K562 (cell line): ENCODE data around the gene SPTA1. TPM values are rescaled to one million over a fixed set of nuclear protein-coding genes. Genes with fewer than 3 reads are reported as not detected.

ENCODE experiments used
- ATAC-seq: fragments of 200-7000 bp; cut with Tn5 transposase; 3 replicates; pipeline ENCODE4 v1.9.1; 2020; ENCODE audit warnings: moderate library complexity
- BruUV-seq: library from RNA; stranded (reverse); fragments of 400-500 nt; replicated peaks from 2 replicates; lab custom pipeline; 2021; lab: Mats Ljungman, UMichigan
- CTCF ChIA-PET: fragments of 300-600 bp; formaldehyde crosslinking; extraction: SDS; loops from one replicate; lab custom pipeline; 2021; ENCODE audit warnings: low intra/inter-chr PET ratio; lab: Yijun Ruan, JAX
- POLR2A ChIA-PET: fragments of 300-600, 350-650 bp; sonication (Branson Sonifier 250); formaldehyde crosslinking; extraction: SDS; loops from one replicate; lab custom pipeline; 2021; ENCODE audit warnings: antibody characterized with exemption, inconsistent platforms; lab: Yijun Ruan, JAX
- DNase-seq, 4 experiments: peaks; one replicate each; pipeline versions ENCODE4 v3.0.0 to v3.0.0-alpha.2; 2011 to 2018; ENCODE audit warnings: low spot score in 3 of 4, mixed read lengths in 3 of 4; ENCODE audit errors: extremely low read depth in 1 of 4
- FAIRE-seq: peaks from 2 replicates; lab custom pipeline; 2011; peaks lifted over from hg19 to GRCh38; lab: Jason Lieb, UNC
- H2AFZ ChIP-seq: 2 replicates; pipeline ENCODE4 v1.6.0; 2011; ENCODE audit warnings: low read depth, low read length, control low read depth, inconsistent platforms
- H3K27ac ChIP-seq: fragments of 200-600 bp; 3 replicates; pipeline ENCODE4 v1.8.0; 2011; ENCODE audit warnings: low read depth, mild to moderate bottlenecking, control low read depth, inconsistent platforms, low read length, moderate library complexity, mixed read lengths; ENCODE audit errors: extremely low read depth
- H3K27me3 ChIP-seq, 2 experiments: fragments of 300-600 bp in 1 of 2; 2 replicates in 1 of 2; 3 replicates in 1 of 2; pipeline versions ENCODE4 v1.6.0 to v1.8.0; 2011; ENCODE audit warnings: inconsistent platforms in 2 of 2, low read length in 2 of 2, mild to moderate bottlenecking in 1 of 2, mixed read lengths in 1 of 2, moderate library complexity in 1 of 2; ENCODE audit not compliant: control insufficient read depth in 2 of 2, insufficient read depth in 2 of 2
- H3K36me3 ChIP-seq: fragments of 300-600 bp; 3 replicates; pipeline ENCODE4 v1.8.0; 2011; ENCODE audit warnings: mild to moderate bottlenecking, low read length, inconsistent platforms; ENCODE audit not compliant: control insufficient read depth, insufficient read depth
- H3K4me1 ChIP-seq, 2 experiments: fragments of 200-600 bp in 1 of 2; replicated peaks in 1 of 2; 2 replicates in 1 of 2; 3 replicates in 1 of 2; pipeline versions ENCODE4 v1.5.1 to v1.8.0; 2011; ENCODE audit warnings: inconsistent platforms in 2 of 2, low read length in 2 of 2, mild to moderate bottlenecking in 1 of 2, mixed read lengths in 1 of 2, moderate library complexity in 1 of 2; ENCODE audit not compliant: control insufficient read depth in 2 of 2, insufficient read depth in 2 of 2
- H3K4me2 ChIP-seq: 2 replicates; pipeline ENCODE4 v1.6.1; 2011; ENCODE audit warnings: low read length, control low read depth, inconsistent platforms, mixed read lengths; ENCODE audit not compliant: insufficient read depth
- H3K4me3 ChIP-seq: fragments of 200-600 bp; sonication (generic), shearing (Covaris generic); 2 replicates; pipeline ENCODE4 v1.5.1; 2016; ENCODE audit warnings: control low read depth, inconsistent platforms
- H3K79me2 ChIP-seq: fragments of 200-600 bp; 3 replicates; pipeline ENCODE4 v1.8.0; 2011; ENCODE audit warnings: low read length, inconsistent platforms; ENCODE audit not compliant: control insufficient read depth, insufficient read depth
- H3K9ac ChIP-seq, 2 experiments: 2 replicates each; pipeline versions ENCODE4 v1.6.0 to v1.6.1; 2011; ENCODE audit warnings: low read depth in 2 of 2, low read length in 2 of 2, control low read depth in 1 of 2, inconsistent platforms in 1 of 2, mild to moderate bottlenecking in 1 of 2, mixed read lengths in 1 of 2; ENCODE audit not compliant: insufficient read depth in 1 of 2
- H3K9me1 ChIP-seq: one replicate; pipeline ENCODE4 v1.6.0; 2011; ENCODE audit warnings: inconsistent platforms, mild to moderate bottlenecking, low read length, moderate library complexity; ENCODE audit not compliant: control insufficient read depth, insufficient read depth
- H3K9me3 ChIP-seq: replicated peaks from 2 replicates; pipeline ENCODE4 v1.5.1; 2011; ENCODE audit warnings: low read depth, low read length, inconsistent platforms; ENCODE audit not compliant: control insufficient read depth, insufficient read depth
- H4K20me1 ChIP-seq: replicated peaks from 2 replicates; pipeline ENCODE4 v1.6.1; 2011; ENCODE audit warnings: low read length, inconsistent platforms, mixed read lengths; ENCODE audit not compliant: control insufficient read depth, insufficient read depth
- BACH1 ChIP-seq: fragments of 200-800 bp; sonication (Bioruptor generic); IDR thresholded peaks from 2 replicates; pipeline ENCODE4 v1.6.1; 2016; ENCODE audit warnings: missing genetic modification characterization, missing compliant biosample characterization
- CBX2 ChIP-seq: fragments of 200-600 bp; sonication (generic); IDR thresholded peaks from one replicate; pipeline ENCODE4 v1.6.1; 2012; ENCODE audit warnings: mild to moderate bottlenecking, low read length, inconsistent platforms; ENCODE audit not compliant: insufficient read depth, poor library complexity, severe bottlenecking
- CSDE1 ChIP-seq, 2 experiments: fragments of 450-650 bp; IDR thresholded peaks; 2 replicates each; pipeline ENCODE4 v1.6.1; 2016; ENCODE audit warnings: mild to moderate bottlenecking in 1 of 2
- EGR1 ChIP-seq: fragments of 450-650 bp; conservative IDR thresholded peaks from 2 replicates; pipeline ENCODE4 v1.6.1; 2017; ENCODE audit warnings: mild to moderate bottlenecking
- KDM1A ChIP-seq, 2 experiments: fragments of 450-650 bp; IDR thresholded peaks; 2 replicates each; pipeline ENCODE4 v1.6.1; 2016; ENCODE audit warnings: mild to moderate bottlenecking in 2 of 2
- L3MBTL2 ChIP-seq: fragments of 450-650 bp; IDR thresholded peaks from 2 replicates; pipeline ENCODE4 v1.6.1; 2016; ENCODE audit warnings: mild to moderate bottlenecking, moderate library complexity
- MTA1 ChIP-seq: fragments of 450-650 bp; IDR thresholded peaks from 2 replicates; pipeline ENCODE4 v1.6.1; 2017; ENCODE audit warnings: borderline replicate concordance
- TEAD1 ChIP-seq, 2 experiments: fragments of 450-650 bp in 1 of 2; sonication (generic) in 1 of 2; formaldehyde crosslinking; IDR thresholded peaks; 2 replicates each; pipeline versions ENCODE4 v1.4.0 to v1.8.0; 2020 to 2022; ENCODE audit warnings: mild to moderate bottlenecking in 2 of 2, missing genetic modification reagents in 1 of 2
- THRB ChIP-seq: fragments of 450-650 bp; formaldehyde crosslinking; conservative IDR thresholded peaks from 2 replicates; pipeline ENCODE4 v1.4.0; 2022; ENCODE audit warnings: mild to moderate bottlenecking, missing genetic modification characterization
- ZFP36 ChIP-seq: fragments of 150-350 bp; IDR thresholded peaks from 2 replicates; pipeline ENCODE4 v1.6.1; 2018; ENCODE audit warnings: low read length, low read depth; ENCODE audit not compliant: partially characterized antibody
- ZNF354B ChIP-seq: fragments of 250-450 bp; sonication (Bioruptor Pico); IDR thresholded peaks from 2 replicates; pipeline ENCODE4 v1.4.0; 2020
- ZNF561 ChIP-seq: fragments of 450-650 bp; formaldehyde crosslinking; conservative IDR thresholded peaks from 2 replicates; pipeline ENCODE4 v1.4.0; 2020; ENCODE audit warnings: mild to moderate bottlenecking, moderate library complexity
- in situ Hi-C: fragments of 300-500 bp; cut with MboI; formaldehyde crosslinking; loops from 4 replicates; pipeline ENCODE4 v1.15.0; 2018; ENCODE audit warnings: inconsistent platforms, mixed read lengths
- intact Hi-C: fragments of 100-400 bp; cut with micrococcal nuclease; formaldehyde crosslinking; loops from 2 replicates; pipeline ENCODE4 v1.14.2; 2022
- polyA plus RNA-seq, 8 experiments: library from polyadenylated mRNA; depleted of rRNA in 4 of 8; stranded (reverse) in 5 of 8; unstranded in 3 of 8; fragments of >200 nt; fragmentation: Nextera tagmentation in 2 of 8; fragmentation: Illumina TruSeq in 1 of 8; extraction: Ambion mirVana in 2 of 8; extraction: Trizol in 1 of 8; gene quantifications; 2 replicates each; pipeline versions ENCODE4 v1.2.1 to v1.2.3, GENCODE V29; 2011 to 2014; ENCODE audit warnings: inconsistent platforms in 1 of 8, missing spikeins in 1 of 8
- total RNA-seq, 7 experiments: library from RNA; depleted of rRNA in 6 of 7; stranded (reverse); fragments of >200 nt in 6 of 7; fragmentation: Illumina TruSeq in 2 of 7; extraction: Trizol in 2 of 7; gene quantifications; 2 replicates each; pipeline versions ENCODE4 v1.2.1 to v1.2.3, GENCODE V29; 2011 to 2021; ENCODE audit warnings: low replicate concordance in 1 of 7
- TF ChIP-seq, protein P1 (sequence below), 2 experiments: IDR thresholded peaks; 2 replicates each; pipeline ENCODE4 v1.6.1; 2011; ENCODE audit warnings: borderline replicate concordance in 1 of 2, control low read depth in 1 of 2, low read depth in 1 of 2, low read length in 1 of 2, mild to moderate bottlenecking in 1 of 2, mixed read lengths in 1 of 2, moderate library complexity in 1 of 2; ENCODE audit not compliant: insufficient read depth in 1 of 2, insufficient read length in 1 of 2, poor library complexity in 1 of 2, severe bottlenecking in 1 of 2; ENCODE audit errors: extremely low read depth in 1 of 2
- TF ChIP-seq, protein P2 (sequence below): sonication (generic); formaldehyde crosslinking; IDR thresholded peaks from 2 replicates; pipeline ENCODE4 v1.8.1; 2022; ENCODE audit warnings: missing genetic modification reagents
- TF ChIP-seq, protein P3 (sequence below): IDR thresholded peaks from 2 replicates; pipeline ENCODE4 v1.6.1; 2012; ENCODE audit warnings: low read depth, low read length, improper control_type of control experiment, borderline replicate concordance

The SPTA1 gene
- total and polyA plus RNA-seq, 9 of the 15 experiments (the other 6 are each of a cell fraction or from before 2014, with no cell fraction given): 11.0 to 62.1 (median 45.9) TPM

GRCh38 chr1:158654086-158654485 lies 32.4 kb downstream of the SPTA1 start:
- POLR2A ChIA-PET: interaction anchor here (1.4 kb wide), 1 partner anchor 8 kb away, joined by 3 read pairs; no protein-coding TSS in a partner anchor

More at GRCh38 chr1:158654086-158654485, 32.4 kb downstream of the SPTA1 start:
- Histone ChIP-seq H3K9me1 (no peaks in the 10 kb centered on the region), H3K9me3 (no peaks in the 10 kb centered on the region), H2AFZ (no peak overlapping the region), H3K4me2 (no peak overlapping the region), H3K36me3 (peaks cover 98% of the 10 kb centered on the region), H3K79me2 (no peaks in the 10 kb centered on the region), H4K20me1 (no peaks in the 10 kb centered on the region), H3K4me3 (no peak overlapping the region), H3K27ac (no peak overlapping the region), H3K27me3 (no peaks in the 10 kb centered on the region), H3K9ac (no peak overlapping the region), H3K4me1 (no peaks in the 10 kb centered on the region)
- FAIRE-seq (no peak), DNase-seq (no peak), ATAC-seq (no peak)
- CTCF ChIA-PET: interaction anchor here (0.7 kb wide), 1 partner anchor 436 kb away, joined by 3 read pairs; no protein-coding TSS in a partner anchor
- BruUV-seq: no TSS peak
- TF ChIP-seq ZNF561 (CRISPR knock-in tag) (no peak), L3MBTL2 (no peak), MTA1 (no peak), ZNF354B (no peak), CBX2 (no peak), THRB (CRISPR knock-in tag) (no peak), BACH1 (no peak), KDM1A (IDR thresholded peaks at IDR 0.05) (no peak), ZFP36 (no peak), EGR1 (no peak), CSDE1 (IDR thresholded peaks at IDR 0.05) (no peak), TEAD1 (CRISPR knock-in tag; IDR thresholded peaks at IDR 0.05) (no peak)
- TF ChIP-seq, protein P1, sequence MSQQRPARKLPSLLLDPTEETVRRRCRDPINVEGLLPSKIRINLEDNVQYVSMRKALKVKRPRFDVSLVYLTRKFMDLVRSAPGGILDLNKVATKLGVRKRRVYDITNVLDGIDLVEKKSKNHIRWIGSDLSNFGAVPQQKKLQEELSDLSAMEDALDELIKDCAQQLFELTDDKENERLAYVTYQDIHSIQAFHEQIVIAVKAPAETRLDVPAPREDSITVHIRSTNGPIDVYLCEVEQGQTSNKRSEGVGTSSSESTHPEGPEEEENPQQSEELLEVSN (IDR thresholded peaks at IDR 0.05; ENCODE audit: borderline replicate concordance in 1 of 2, extremely low read depth in 1 of 2, insufficient read depth in 1 of 2, insufficient read length in 1 of 2, low read depth in 1 of 2, low read length in 1 of 2, poor library complexity in 1 of 2, severe bottlenecking in 1 of 2): no peak
- TF ChIP-seq, protein P2, sequence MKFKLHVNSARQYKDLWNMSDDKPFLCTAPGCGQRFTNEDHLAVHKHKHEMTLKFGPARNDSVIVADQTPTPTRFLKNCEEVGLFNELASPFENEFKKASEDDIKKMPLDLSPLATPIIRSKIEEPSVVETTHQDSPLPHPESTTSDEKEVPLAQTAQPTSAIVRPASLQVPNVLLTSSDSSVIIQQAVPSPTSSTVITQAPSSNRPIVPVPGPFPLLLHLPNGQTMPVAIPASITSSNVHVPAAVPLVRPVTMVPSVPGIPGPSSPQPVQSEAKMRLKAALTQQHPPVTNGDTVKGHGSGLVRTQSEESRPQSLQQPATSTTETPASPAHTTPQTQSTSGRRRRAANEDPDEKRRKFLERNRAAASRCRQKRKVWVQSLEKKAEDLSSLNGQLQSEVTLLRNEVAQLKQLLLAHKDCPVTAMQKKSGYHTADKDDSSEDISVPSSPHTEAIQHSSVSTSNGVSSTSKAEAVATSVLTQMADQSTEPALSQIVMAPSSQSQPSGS (CRISPR knock-in tag): no peak
- TF ChIP-seq, protein P3, sequence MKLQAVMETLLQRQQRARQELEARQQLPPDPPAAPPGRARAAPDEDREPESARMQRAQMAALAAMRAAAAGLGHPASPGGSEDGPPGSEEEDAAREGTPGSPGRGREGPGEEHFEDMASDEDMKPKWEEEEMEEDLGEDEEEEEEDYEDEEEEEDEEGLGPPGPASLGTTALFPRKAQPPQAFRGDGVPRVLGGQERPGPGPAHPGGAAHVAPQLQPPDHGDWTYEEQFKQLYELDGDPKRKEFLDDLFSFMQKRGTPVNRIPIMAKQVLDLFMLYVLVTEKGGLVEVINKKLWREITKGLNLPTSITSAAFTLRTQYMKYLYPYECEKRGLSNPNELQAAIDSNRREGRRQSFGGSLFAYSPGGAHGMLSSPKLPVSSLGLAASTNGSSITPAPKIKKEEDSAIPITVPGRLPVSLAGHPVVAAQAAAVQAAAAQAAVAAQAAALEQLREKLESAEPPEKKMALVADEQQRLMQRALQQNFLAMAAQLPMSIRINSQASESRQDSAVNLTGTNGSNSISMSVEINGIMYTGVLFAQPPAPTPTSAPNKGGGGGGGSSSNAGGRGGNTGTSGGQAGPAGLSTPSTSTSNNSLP: no peak
- in situ Hi-C loops (no loop called here), intact Hi-C loops (loop anchor here (10.0 kb wide), 1 partner anchor 341 kb away; no protein-coding TSS in a partner anchor)
